ENCODE results near the gene DACH1.

GRCh38 chr13:71593566-71593965 lies 273.4 kb downstream of the DACH1 start:
- no peak for TF ChIP-seq CTCF (IDR thresholded peaks at IDR 0.05)
- no peak for TF ChIP-seq POLR2A (IDR thresholded peaks at IDR 0.05)
